Articular chondrocyte of knee joint (primary cell): ENCODE measurements around the gene CD5L. TPM values are rescaled to one million over a fixed set of nuclear protein-coding genes. Genes with fewer than 3 reads are reported as not detected.

Experiments used
- small RNA-seq: library from RNA; depleted of rRNA; stranded (forward); fragments of <200 nt; gene quantifications from one replicate; pipeline ENCODE3, GENCODE V24; 2012
- total RNA-seq: library from RNA; depleted of rRNA; stranded (reverse); fragments of >200 nt; gene quantifications from 2 replicates; pipeline ENCODE4 v1.2.3, GENCODE V29; 2012

Gene CD5L
- total RNA-seq: not detected in 2 replicates

GRCh38 chr1:157841708-157842107 lies at the start of gene CD5L:
Gene CD5L, minus strand, starts transcription at chr1:157841808. Its CDS starts 107 bp downstream, at chr1:157841701.

DNA sequence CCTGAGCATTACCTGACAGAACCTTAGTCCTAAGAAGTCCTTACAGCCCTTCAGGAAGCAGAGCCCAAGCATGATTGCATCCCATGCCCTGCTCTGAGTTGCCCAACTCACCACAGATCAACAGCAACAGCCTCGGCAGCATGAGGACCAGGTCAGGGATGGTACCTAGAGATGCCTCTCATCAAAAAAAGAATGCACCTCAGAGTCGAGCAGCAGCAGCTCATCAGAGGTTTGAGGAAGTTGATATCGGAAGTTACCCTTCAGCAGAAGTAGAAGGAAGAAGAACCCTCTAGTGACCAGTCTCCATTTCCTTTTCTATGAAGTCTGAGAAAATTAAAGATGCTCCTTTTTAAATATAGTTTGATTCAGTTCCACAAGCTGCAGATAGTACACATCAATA lies 21.7 kb downstream of the CD5L start, which contains the start of gene FCRL1:
Gene FCRL1, minus strand, starts transcription at position 225 of the 400 bp plus-strand sequence. Its CDS starts 83 bp downstream, at position 142.

Small RNA genes within 50 kb of the gene (small RNA-seq; reads per million reads assigned to genes)
- not detected for gene MRPS21P2

Other genes starting within 250 kb of the CD5L start
- not detected in 2 replicates for gene FCRL4, start 243.7 kb downstream of the CD5L start, total RNA-seq
- not detected in 2 replicates for gene FCRL3, start 141.0 kb downstream of the CD5L start, total RNA-seq
- gene FCRL2, start 64.7 kb downstream of the CD5L start, total RNA-seq: not detected in 2 replicates
- not detected in 2 replicates for gene FCRL1, start 21.7 kb downstream of the CD5L start, total RNA-seq
- 152 and 159 TPM in 2 replicates for gene KIRREL1, start 151.8 kb upstream of the CD5L start, total RNA-seq